HCT116 (cell line): ENCODE measurements around the gene ARPC1A. TPM values are rescaled to one million over a fixed set of nuclear protein-coding genes. Genes with fewer than 3 reads are reported as not detected.

ENCODE experiments used
- ATAC-seq: fragments of 200-7000 bp; cut with Tn5 transposase; 2 replicates; pipeline ENCODE4 v1.9.1; 2020; ENCODE audit warnings: mild to moderate bottlenecking, moderate library complexity
- BruUV-seq: library from RNA; stranded (reverse); fragments of 400-500 nt; replicated peaks from 2 replicates; lab custom pipeline; 2021; lab: Mats Ljungman, UMichigan
- CTCF ChIA-PET: fragments of 300-600 bp; sonication (Branson Sonifier 250); formaldehyde crosslinking; loops from one replicate; lab custom pipeline; 2021; ENCODE audit warnings: antibody characterized with exemption; lab: Charles Lee
- POLR2A ChIA-PET: fragments of 300-600, 350-600 bp; sonication (Branson Sonifier 250); formaldehyde crosslinking; loops from one replicate; lab custom pipeline; 2021; ENCODE audit warnings: antibody characterized with exemption; lab: Charles Lee
- RAD21 ChIA-PET, 2 experiments: fragments of 300-600 bp; sonication (Branson Sonifier 250); formaldehyde crosslinking; loops; one replicate each; lab custom pipeline; 2023; ENCODE audit warnings: low total read pairs in 2 of 2; ENCODE audit not compliant: uncharacterized antibody in 2 of 2, unreplicated experiment in 2 of 2, low non-redundant PET in 1 of 2; lab: Charles Lee
- DNase-seq: peaks from one replicate; pipeline ENCODE4 v3.0.0-alpha.2; 2010; ENCODE audit warnings: low read depth, low spot score
- H2AFZ ChIP-seq: fragments of 200-600 bp; shearing (Covaris generic), sonication (generic); 2 replicates; pipeline ENCODE4 v1.6.1; 2017; ENCODE audit warnings: low read depth, mixed run types, mixed read lengths, antibody characterized with exemption, low read length; ENCODE audit not compliant: poor library complexity, severe bottlenecking
- H3K27ac ChIP-seq: 2 replicates; pipeline ENCODE4 v1.5.1; 2012; ENCODE audit warnings: low read depth, low read length
- H3K27me3 ChIP-seq: fragments of 200-600 bp; sonication (generic); 2 replicates; pipeline ENCODE4 v1.6.1; 2016; ENCODE audit warnings: mixed run types, low read length, mixed read lengths; ENCODE audit not compliant: insufficient read depth
- H3K36me3 ChIP-seq, 2 experiments: fragments of 200-500 bp in 1 of 2; fragments of 200-600 bp in 1 of 2; sonication (Bioruptor generic) in 1 of 2; sonication (generic) in 1 of 2; 2 replicates each; pipeline versions ENCODE4 v1.5.1 to v1.6.1; 2014 to 2016; ENCODE audit warnings: low read length in 2 of 2, inconsistent platforms in 1 of 2, mixed read lengths in 1 of 2, mixed run types in 1 of 2; ENCODE audit not compliant: insufficient read depth in 2 of 2, control insufficient read depth in 1 of 2
- H3K4me1 ChIP-seq, 2 experiments: fragments of 200-600 bp in 1 of 2; sonication (generic) in 1 of 2; 2 replicates each; pipeline versions ENCODE4 v1.5.1 to v1.6.1; 2012 to 2017; ENCODE audit warnings: low read length in 2 of 2, inconsistent platforms in 1 of 2, mild to moderate bottlenecking in 1 of 2, mixed read lengths in 1 of 2, mixed run types in 1 of 2, moderate library complexity in 1 of 2; ENCODE audit not compliant: insufficient read depth in 2 of 2, control insufficient read depth in 1 of 2
- H3K4me2 ChIP-seq: fragments of 200-600 bp; sonication (generic); 2 replicates; pipeline ENCODE4 v1.6.1; 2017; ENCODE audit warnings: mixed run types, low read length, mixed read lengths
- H3K4me3 ChIP-seq, 2 experiments: fragments of 200-600 bp in 1 of 2; sonication (generic) in 1 of 2; replicated peaks in 1 of 2; 2 replicates each; pipeline ENCODE4 v1.5.1; 2011 to 2016; ENCODE audit warnings: low read length in 2 of 2, control low read depth in 1 of 2, low read depth in 1 of 2, mild to moderate bottlenecking in 1 of 2, mixed read lengths in 1 of 2, mixed run types in 1 of 2
- H3K79me2 ChIP-seq: fragments of 200-600 bp; sonication (generic); 2 replicates; pipeline ENCODE4 v1.6.1; 2017; ENCODE audit warnings: mild to moderate bottlenecking, mixed run types, low read length, moderate library complexity, mixed read lengths; ENCODE audit not compliant: insufficient read depth
- H3K9ac ChIP-seq: fragments of 200-600 bp; sonication (generic); 2 replicates; pipeline ENCODE4 v1.6.1; 2016; ENCODE audit warnings: low read length, mixed read lengths
- H3K9me2 ChIP-seq: fragments of 200-600 bp; sonication (generic), shearing (Covaris generic); 2 replicates; pipeline ENCODE4 v1.6.1; 2017; ENCODE audit warnings: mixed run types, mild to moderate bottlenecking, moderate library complexity; ENCODE audit not compliant: insufficient read depth
- H3K9me3 ChIP-seq, 2 experiments: fragments of 200-500 bp in 1 of 2; fragments of 200-600 bp in 1 of 2; sonication (Bioruptor generic) in 1 of 2; sonication (generic) in 1 of 2; 2 replicates each; pipeline ENCODE4 v1.6.1; 2014 to 2017; ENCODE audit warnings: low read length in 2 of 2, mixed read lengths in 2 of 2, inconsistent platforms in 1 of 2, low read depth in 1 of 2, mild to moderate bottlenecking in 1 of 2, mixed run types in 1 of 2, moderate library complexity in 1 of 2; ENCODE audit not compliant: control insufficient read depth in 1 of 2, insufficient read depth in 1 of 2
- H4K20me1 ChIP-seq: fragments of 200-600 bp; sonication (generic), shearing (Covaris generic); 2 replicates; pipeline ENCODE4 v1.6.1; 2017; ENCODE audit warnings: mixed run types, mild to moderate bottlenecking, moderate library complexity; ENCODE audit not compliant: insufficient read depth
- ATF3 ChIP-seq: IDR thresholded peaks from 2 replicates; pipeline ENCODE4 v1.6.1; 2012
- CBX3 ChIP-seq: IDR thresholded peaks from 2 replicates; pipeline ENCODE4 v1.6.1; 2012; ENCODE audit warnings: low read depth
- CEBPB ChIP-seq: IDR thresholded peaks from 2 replicates; pipeline ENCODE4 v1.6.1; 2012; ENCODE audit warnings: low read depth
- CTCF ChIP-seq, 3 experiments: fragments of 200-600 bp in 1 of 3; sonication (generic) in 1 of 3; IDR thresholded peaks in 2 of 3; conservative IDR thresholded peaks in 1 of 3; 2 replicates each; pipeline ENCODE4 v1.5.1; 2012 to 2017; ENCODE audit warnings: low read depth in 2 of 3, low read length in 2 of 3, antibody characterized with exemption in 1 of 3, borderline replicate concordance in 1 of 3, control low read depth in 1 of 3, mild to moderate bottlenecking in 1 of 3, mixed read lengths in 1 of 3, mixed run types in 1 of 3, moderate library complexity in 1 of 3; ENCODE audit not compliant: insufficient read depth in 1 of 3
- ELF1 ChIP-seq: IDR thresholded peaks from 2 replicates; pipeline ENCODE4 v1.6.1; 2012; ENCODE audit warnings: low read depth, borderline replicate concordance
- EZH2 ChIP-seq: fragments of 200-600 bp; sonication (generic); IDR thresholded peaks from 2 replicates; pipeline ENCODE4 v1.6.1; 2017; ENCODE audit warnings: antibody characterized with exemption, mixed run types
- FOSL1 ChIP-seq: IDR thresholded peaks from 2 replicates; pipeline ENCODE4 v1.6.1; 2012; ENCODE audit warnings: low read depth
- JUND ChIP-seq: IDR thresholded peaks from 2 replicates; pipeline ENCODE4 v1.6.1; 2012
- POLR2A ChIP-seq: IDR thresholded peaks from 2 replicates; pipeline ENCODE4 v1.7.0; 2011; ENCODE audit warnings: borderline replicate concordance; ENCODE audit not compliant: insufficient read depth, insufficient read length; ENCODE audit errors: extremely low read depth
- POLR2AphosphoS5 ChIP-seq: IDR thresholded peaks from 2 replicates; pipeline ENCODE4 v1.6.1; 2011; ENCODE audit warnings: mild to moderate bottlenecking, low read depth, low read length, moderate library complexity
- REST ChIP-seq: IDR thresholded peaks from 2 replicates; pipeline ENCODE4 v1.6.1; 2012; ENCODE audit warnings: low read depth
- SIN3A ChIP-seq: IDR thresholded peaks from 2 replicates; pipeline ENCODE4 v1.6.1; 2012; ENCODE audit warnings: low read depth
- SRF ChIP-seq: IDR thresholded peaks from 2 replicates; pipeline ENCODE4 v1.6.1; 2012; ENCODE audit warnings: low read depth
- intact Hi-C: fragments of 100-400 bp; cut with micrococcal nuclease; formaldehyde crosslinking; loops from 2 replicates; pipeline ENCODE4 v1.10.0; 2022
- total RNA-seq: library from RNA; stranded (reverse); gene quantifications from one replicate; pipeline ENCODE4 v1.2.1, GENCODE V29; 2021; ENCODE audit not compliant: unreplicated experiment

Gene ARPC1A
- total RNA-seq, 1 experiment from 2014 or later = 250 TPM

- TF ChIP-seq FOSL1 = no peak
- no peak for TF ChIP-seq ELF1
- TF ChIP-seq, all 23 proteins: peak for 0
These were observed 43.2 kb downstream of the ARPC1A start (continued) for GRCh38 chr7:99368750-99369389.

- Histone ChIP-seq H3K9me3 (no peaks in the 10 kb centered on the region), H4K20me1 (no peaks in the 10 kb centered on the region), H3K4me2 (no peak overlapping the region), H3K9ac (no peak overlapping the region), H3K79me2 (peaks cover under 1% of the 10 kb centered on the region; the same call in 1 of the 2 replicates), H3K36me3 (peaks cover 7 to 17% of the 10 kb centered on the region in 2 experiments; a peak in 2 of 4 replicates), H3K27me3 (no peaks in the 10 kb centered on the region), H2AFZ (no peak overlapping the region), H3K4me3 (no peak overlapping the region), H3K4me1 (peaks cover 26 to 57% of the 10 kb centered on the region in 2 experiments), H3K27ac (no peak overlapping the region), H3K9me2 (no peaks in the 10 kb centered on the region)
- RAD21 ChIA-PET = no interaction called here
- intact Hi-C loops = no loop called here
- DNase-seq (no peak), ATAC-seq (no peak)
- CTCF ChIA-PET = no interaction called here
- TF ChIP-seq POLR2A (no peak), SRF (no peak), JUND (no peak), SIN3A (no peak), POLR2AphosphoS5 (no peak), CBX3 (no peak), EZH2 (no peak), REST (no peak), CTCF (IDR thresholded peaks at IDR 0.05 in 2 of 3, conservative IDR thresholded peaks at IDR 0.05 in 1 of 3; ENCODE audit: borderline replicate concordance in 1 of 3, insufficient read depth in 1 of 3, low read depth in 2 of 3, low read length in 2 of 3) (no peak), ATF3 (no peak), CEBPB (no peak)
- BruUV-seq = no TSS peak
- POLR2A ChIA-PET = no interaction called here
These were observed 44.2 kb downstream of the ARPC1A start for GRCh38 chr7:99369767-99370391.
